Mononuclear cell (primary cell): ENCODE data around the gene AGTPBP1. TPM values are rescaled to one million over a fixed set of nuclear protein-coding genes. Genes with fewer than 3 reads are reported as not detected.

Experiments
- H3K27me3 ChIP-seq: 2 replicates; pipeline ENCODE4 v1.6.0; 2011; ENCODE audit warnings: low read length, control low read depth; ENCODE audit not compliant: insufficient read depth
- H3K4me1 ChIP-seq: 2 replicates; pipeline ENCODE4 v1.5.1; 2011; ENCODE audit warnings: mild to moderate bottlenecking, low read length, control low read depth; ENCODE audit not compliant: insufficient read depth
- H3K4me3 ChIP-seq: 2 replicates; pipeline ENCODE4 v1.5.1; 2011; ENCODE audit warnings: mild to moderate bottlenecking, low read length, moderate library complexity
- H3K9me3 ChIP-seq: 2 replicates; pipeline ENCODE4 v1.5.1; 2011; ENCODE audit warnings: low read depth, mild to moderate bottlenecking, control low read depth, low read length
- total RNA-seq: library from RNA; depleted of rRNA; stranded (reverse); fragments of >200 nt; gene quantifications from one replicate; pipeline ENCODE4 v1.2.3, GENCODE V29; 2012

AGTPBP1 gene
- total RNA-seq, 1 donor, result 147 TPM

DNA sequence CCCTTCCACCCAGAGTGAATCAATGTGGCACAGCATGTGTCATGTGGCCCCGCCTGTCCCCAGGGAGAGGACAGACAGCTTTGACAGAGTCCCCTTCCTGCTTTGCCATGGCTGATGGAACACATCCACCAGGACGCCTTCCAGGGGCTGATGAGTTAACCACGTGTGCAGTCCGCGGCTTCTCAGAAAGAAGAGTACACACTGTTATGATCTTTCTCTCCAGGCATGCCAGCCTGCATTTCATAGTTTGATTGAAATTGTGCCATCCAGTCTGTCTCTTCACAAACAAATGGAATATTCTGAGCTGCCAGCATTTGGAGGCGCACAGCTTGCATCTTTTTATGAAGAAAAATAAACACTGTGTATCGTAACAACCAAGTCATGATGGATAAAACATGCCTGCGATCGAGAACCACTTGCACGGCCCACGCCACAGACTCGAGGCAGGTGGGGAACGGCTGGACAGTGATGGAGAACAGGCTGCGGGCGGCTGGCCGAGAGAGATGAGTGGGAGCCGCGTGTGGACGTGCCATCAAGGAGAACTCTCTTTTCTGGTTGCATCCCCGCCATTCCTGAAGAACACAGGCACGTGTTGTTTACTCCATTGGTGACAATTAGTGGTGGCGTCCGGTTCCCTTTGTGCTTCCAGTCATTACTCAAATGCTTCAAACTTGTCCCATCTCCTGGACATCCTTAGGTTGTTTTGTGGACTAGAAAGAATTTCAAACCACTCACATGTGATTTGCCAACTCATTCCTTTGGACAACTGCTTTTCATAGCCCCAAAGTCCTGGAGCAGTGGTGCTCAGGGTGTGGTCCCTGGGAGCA is 220.2 kb downstream of the AGTPBP1 start:
- Histone ChIP-seq H3K4me1 (peaks cover 12% of the 10 kb centered on the region), H3K4me3 (no peak overlapping the region), H3K27me3 (peaks cover 11% of the 10 kb centered on the region), H3K9me3 (no peaks in the 10 kb centered on the region)

- H3K9me3 ChIP-seq, result no peaks in the 10 kb centered on the region
- H3K4me3 ChIP-seq, result no peak overlapping the region
- peaks cover under 1% of the 10 kb centered on the region for H3K4me1 ChIP-seq
- H3K27me3 ChIP-seq, result no peaks in the 10 kb centered on the region
Measured at GRCh38 chr9:85516976-85517637, 224.6 kb downstream of the AGTPBP1 start.

DNA sequence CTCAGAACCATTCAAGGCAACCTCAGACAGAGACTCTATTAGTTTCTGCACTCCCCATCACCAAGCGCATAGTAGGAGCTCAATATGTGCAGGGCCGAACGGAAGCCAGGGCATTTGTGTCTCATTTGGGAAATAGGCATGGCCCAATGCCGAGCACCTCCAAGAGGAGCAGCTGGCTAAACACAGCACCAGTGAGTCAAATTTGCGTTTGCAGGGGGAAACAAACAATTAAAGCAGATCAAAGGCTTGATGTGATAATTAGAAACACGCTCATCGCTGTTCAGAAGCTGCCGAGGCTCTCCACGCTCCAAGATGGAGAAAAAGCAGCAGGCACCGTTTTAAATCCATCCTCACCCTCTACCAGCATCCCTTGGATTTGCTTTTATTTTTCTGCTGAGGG is 225.3 kb downstream of the AGTPBP1 start:
- Histone ChIP-seq H3K4me3 (no peak overlapping the region), H3K27me3 (no peaks in the 10 kb centered on the region), H3K4me1 (no peaks in the 10 kb centered on the region), H3K9me3 (no peaks in the 10 kb centered on the region)

DNA sequence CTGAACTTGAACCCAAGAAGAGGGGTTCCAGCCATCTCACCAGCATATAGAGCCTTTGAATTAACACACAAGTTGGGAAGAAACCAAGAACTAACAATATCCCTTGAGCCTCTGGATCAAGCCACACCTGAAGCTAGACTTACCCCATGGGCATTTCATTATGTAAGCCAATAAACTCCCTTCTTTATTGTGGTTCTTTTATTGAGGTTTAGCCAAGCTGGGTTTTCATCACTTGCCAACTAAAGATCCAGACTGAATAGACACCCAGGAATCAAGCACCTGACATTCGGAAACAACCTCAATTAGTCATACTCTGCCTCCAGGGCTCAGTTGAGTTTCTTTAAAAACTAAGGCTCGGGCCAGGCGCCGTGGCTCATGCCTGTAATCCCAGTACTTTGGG is 226.7 kb downstream of the AGTPBP1 start:
- no peaks in the 10 kb centered on the region for H3K27me3 ChIP-seq
- no peak overlapping the region for H3K4me3 ChIP-seq
- H3K4me1 ChIP-seq, result no peaks in the 10 kb centered on the region
- no peaks in the 10 kb centered on the region for H3K9me3 ChIP-seq

- Histone ChIP-seq H3K9me3 (no peaks in the 10 kb centered on the region), H3K4me3 (no peak overlapping the region), H3K4me1 (no peaks in the 10 kb centered on the region), H3K27me3 (no peaks in the 10 kb centered on the region)
Measured at GRCh38 chr9:85514256-85514655, 227.5 kb downstream of the AGTPBP1 start.

- no peaks in the 10 kb centered on the region for H3K9me3 ChIP-seq
- H3K27me3 ChIP-seq, result no peaks in the 10 kb centered on the region
- H3K4me3 ChIP-seq, result no peak overlapping the region
- no peaks in the 10 kb centered on the region for H3K4me1 ChIP-seq
Measured at GRCh38 chr9:85511746-85512145, 230.0 kb downstream of the AGTPBP1 start.

DNA sequence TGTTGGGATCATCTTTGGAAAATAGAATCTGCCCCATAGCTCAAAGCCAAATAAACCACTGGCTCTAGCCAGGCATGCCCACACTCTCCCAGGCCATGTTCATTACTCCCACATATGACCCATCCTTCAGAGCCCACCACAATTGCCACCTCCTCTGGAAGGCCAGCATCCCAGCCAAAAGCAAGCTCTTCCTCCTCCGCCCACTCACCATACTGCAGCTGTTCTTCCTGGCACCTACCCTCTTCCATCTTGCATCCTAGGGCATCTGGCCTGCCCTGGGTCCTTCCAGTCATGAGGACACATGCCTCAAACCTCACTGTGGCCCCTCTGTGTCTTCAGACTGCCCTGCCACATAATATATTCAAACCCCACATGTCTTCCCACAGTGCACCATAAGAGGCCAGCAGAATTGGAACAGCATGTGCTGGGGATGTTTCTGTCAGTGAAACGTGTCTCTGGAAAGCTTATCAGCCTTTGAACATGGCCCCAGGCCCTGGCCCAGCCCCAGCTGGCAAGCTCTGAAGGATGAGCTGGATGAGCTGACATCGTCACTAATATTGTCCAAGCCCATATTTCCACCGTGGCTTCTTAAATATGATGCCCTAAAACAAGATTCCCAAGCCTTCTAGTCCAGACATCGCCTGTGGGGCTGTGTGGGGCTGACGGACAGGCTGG is 230.8 kb downstream of the AGTPBP1 start:
- Histone ChIP-seq H3K27me3 (no peaks in the 10 kb centered on the region), H3K9me3 (no peaks in the 10 kb centered on the region), H3K4me1 (no peaks in the 10 kb centered on the region), H3K4me3 (no peak overlapping the region)

DNA sequence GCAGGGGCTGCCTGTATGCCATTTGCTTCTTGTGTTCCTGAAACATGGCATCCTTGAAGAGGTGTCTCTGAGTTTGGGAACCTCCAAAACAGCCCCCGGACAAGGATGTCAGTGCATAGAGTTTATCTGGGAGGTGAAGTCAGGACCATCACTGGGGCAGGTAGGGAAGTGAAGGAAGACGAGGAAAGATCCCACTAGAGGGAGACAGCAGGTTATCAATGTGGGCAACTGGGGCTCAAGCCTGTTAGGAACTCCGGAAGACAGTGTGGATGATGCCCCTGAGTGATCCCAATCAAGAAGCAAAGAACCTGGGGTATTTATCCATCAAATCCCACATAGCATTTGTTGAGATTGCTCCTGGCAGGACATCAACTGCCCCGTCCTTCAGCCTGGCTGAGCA is 233.1 kb downstream of the AGTPBP1 start:
- Histone ChIP-seq H3K9me3 (no peaks in the 10 kb centered on the region), H3K27me3 (no peaks in the 10 kb centered on the region), H3K4me3 (no peak overlapping the region), H3K4me1 (no peaks in the 10 kb centered on the region)

DNA sequence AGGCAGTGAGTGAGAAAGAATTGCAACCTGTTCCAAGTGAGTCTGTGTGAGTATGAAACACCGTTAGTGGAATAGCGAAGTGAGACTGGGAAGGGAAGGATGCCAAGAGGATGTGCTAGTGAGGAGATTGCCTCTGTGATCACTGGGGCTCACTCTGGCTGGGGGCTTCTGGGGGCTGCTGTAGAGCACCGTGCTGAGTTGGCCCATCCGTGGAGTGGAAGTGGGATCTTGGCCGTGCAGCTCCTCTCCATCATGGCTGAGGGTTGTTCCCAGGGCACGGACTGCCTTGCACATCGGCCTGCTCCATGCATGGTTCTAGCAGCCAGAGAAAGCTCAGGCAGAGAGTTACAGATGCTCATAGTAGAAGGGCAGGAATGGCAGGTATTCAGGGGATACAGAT is 236.1 kb downstream of the AGTPBP1 start:
- H3K4me1 ChIP-seq, result no peaks in the 10 kb centered on the region
- no peaks in the 10 kb centered on the region for H3K27me3 ChIP-seq
- H3K9me3 ChIP-seq, result no peaks in the 10 kb centered on the region
- no peak overlapping the region for H3K4me3 ChIP-seq

GRCh38 chr9:85502815-85503655 is 238.7 kb downstream of the AGTPBP1 start:
- Histone ChIP-seq H3K9me3 (peaks cover 6% of the 10 kb centered on the region), H3K27me3 (peaks cover 2% of the 10 kb centered on the region), H3K4me1 (no peaks in the 10 kb centered on the region), H3K4me3 (no peak overlapping the region)

DNA sequence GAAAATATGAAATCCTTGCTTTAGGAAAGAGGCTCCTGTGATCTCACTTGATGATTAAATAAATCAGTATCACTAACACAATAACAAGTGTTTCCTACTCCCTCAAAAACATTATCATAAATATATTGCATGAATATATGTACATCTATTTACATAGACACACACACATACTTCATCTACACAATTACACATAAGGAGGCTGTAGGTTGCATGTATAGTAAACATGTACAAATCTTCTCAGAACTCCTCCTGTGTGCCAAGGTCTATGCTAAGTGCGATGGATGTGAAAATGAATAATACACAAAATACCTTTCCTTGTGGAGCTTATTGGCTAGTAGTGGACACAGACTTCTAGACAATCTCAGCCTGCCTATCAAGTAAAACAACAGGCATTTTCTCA is 239.9 kb downstream of the AGTPBP1 start:
- peaks cover 6% of the 10 kb centered on the region for H3K9me3 ChIP-seq
- no peaks in the 10 kb centered on the region for H3K4me1 ChIP-seq
- no peak overlapping the region for H3K4me3 ChIP-seq
- H3K27me3 ChIP-seq, result peaks cover 2% of the 10 kb centered on the region

DNA sequence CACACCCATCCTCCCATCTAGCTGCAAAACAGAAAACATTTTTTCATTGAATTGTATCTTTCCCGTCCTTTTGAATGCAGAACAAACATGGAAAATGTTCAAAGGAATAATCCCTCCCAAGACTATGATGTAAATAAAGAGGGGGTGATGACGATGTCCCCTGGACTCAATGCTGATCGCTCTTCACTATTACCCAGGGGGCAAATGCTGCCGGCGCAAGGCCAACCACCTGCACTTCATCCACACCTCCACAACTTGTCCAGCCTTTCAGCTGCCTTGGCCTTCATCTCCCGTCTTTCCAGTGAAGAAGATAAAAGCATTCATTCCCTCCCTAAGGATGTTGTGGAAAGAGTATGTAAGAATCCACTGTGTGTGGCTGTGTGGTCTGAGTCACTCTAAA is 240.3 kb downstream of the AGTPBP1 start:
- Histone ChIP-seq H3K9me3 (peaks cover 6% of the 10 kb centered on the region), H3K4me3 (no peak overlapping the region), H3K27me3 (peaks cover 2% of the 10 kb centered on the region), H3K4me1 (no peaks in the 10 kb centered on the region)
